Brain microvascular endothelial cell (primary cell): ENCODE results near the gene PIAS3.

Source experiments
- DNase-seq: peaks from one replicate; pipeline ENCODE4 v3.0.0-alpha.2; 2020
- H3K27ac ChIP-seq: fragments of 250-450 bp; sonication (Bioruptor Pico); 2 replicates; pipeline ENCODE4 v1.5.1; 2020; ENCODE audit warnings: mild to moderate bottlenecking, moderate library complexity
- H3K27me3 ChIP-seq: fragments of 250-450 bp; sonication (Bioruptor Pico); replicated peaks from 2 replicates; pipeline ENCODE4 v1.5.1; 2020; ENCODE audit warnings: mild to moderate bottlenecking
- H3K36me3 ChIP-seq: fragments of 250-450 bp; sonication (Bioruptor Pico); replicated peaks from 2 replicates; pipeline ENCODE4 v1.5.1; 2020; ENCODE audit warnings: mild to moderate bottlenecking
- H3K4me3 ChIP-seq: 2 replicates; pipeline ENCODE4 v1.5.1; 2011; ENCODE audit warnings: low read depth, mild to moderate bottlenecking, control low read depth, low read length, moderate library complexity
- CTCF ChIP-seq: IDR thresholded peaks from 2 replicates; pipeline ENCODE4 v1.5.1; 2011; ENCODE audit warnings: low read depth, mild to moderate bottlenecking, moderate library complexity, low read length, control low read depth, inconsistent platforms; ENCODE audit errors: missing control alignments
- in situ Hi-C: cut with HindIII; loops from 2 replicates; pipeline ENCODE4 v1.10.0; 2017; ENCODE audit warnings: low sequenced_read_pairs, low pct_ligation_motif_present

The PIAS3 gene

GRCh38 chr1:145858901-145859490 lies at the start of gene PIAS3:
TSS of gene PIAS3 (minus strand) at chr1:145859081. CDS start at chr1:145858990, 91 bp downstream.
- TF ChIP-seq CTCF, result no peak
- H3K27me3 ChIP-seq, result no peaks in the 10 kb centered on the region
- peak within 1 kb of the TSS; percentile 91 for H3K4me3 ChIP-seq
- H3K36me3 ChIP-seq, result peaks cover 27% of the 10 kb centered on the region
- in situ Hi-C loops, result no loop called here
- peak; percentile 94 for DNase-seq
- peak within 1 kb of the TSS; percentile 55 for H3K27ac ChIP-seq

- Histone ChIP-seq H3K27ac (no peak overlapping the region), H3K27me3 (no peaks in the 10 kb centered on the region), H3K4me3 (peak overlapping the region; percentile 32), H3K36me3 (peaks cover 11% of the 10 kb centered on the region)
- in situ Hi-C loops, result no loop called here
- peak; percentile 38 for DNase-seq
- TF ChIP-seq CTCF, result no peak
Measured at GRCh38 chr1:145908653-145909052, 49.8 kb upstream of the PIAS3 start.

GRCh38 chr1:145906954-145907753 lies 48.3 kb upstream of the PIAS3 start:
- in situ Hi-C loops, result no loop called here
- TF ChIP-seq CTCF, result peak; percentile 1
- Histone ChIP-seq H3K27me3 (no peaks in the 10 kb centered on the region), H3K27ac (no peak overlapping the region), H3K4me3 (no peak overlapping the region), H3K36me3 (peaks cover 10% of the 10 kb centered on the region)
- DNase-seq, result no peak

- H3K27me3 ChIP-seq, result no peaks in the 10 kb centered on the region
- no peak overlapping the region for H3K27ac ChIP-seq
- in situ Hi-C loops, result no loop called here
- no peak overlapping the region for H3K4me3 ChIP-seq
- TF ChIP-seq CTCF, result peak; percentile 31
- peaks cover 6% of the 10 kb centered on the region for H3K36me3 ChIP-seq
- no peak for DNase-seq
Measured at GRCh38 chr1:145901312-145902021, 42.6 kb upstream of the PIAS3 start.

GRCh38 chr1:145898756-145899155 lies 39.9 kb upstream of the PIAS3 start:
- H3K27me3 ChIP-seq, result no peaks in the 10 kb centered on the region

More at GRCh38 chr1:145898756-145899155, 39.9 kb upstream of the PIAS3 start:
- no peak for TF ChIP-seq CTCF
- Histone ChIP-seq H3K27ac (no peak overlapping the region), H3K36me3 (peaks cover 6% of the 10 kb centered on the region), H3K4me3 (no peak overlapping the region)
- DNase-seq, result no peak
- in situ Hi-C loops, result no loop called here
